SK-N-SH treated with all-trans-retinoic acid at 6 μM for 48 hours (cell line): ENCODE data around the gene NSUN4.

Experiments used
- ARNTL ChIP-seq: fragments of 450-650 bp; formaldehyde crosslinking; IDR thresholded peaks from 2 replicates; pipeline ENCODE4 v1.5.0; 2020; ENCODE audit warnings: low read depth, mild to moderate bottlenecking, moderate library complexity, borderline replicate concordance
- CSDC2 ChIP-seq: fragments of 250-450 bp; sonication (Bioruptor Pico); IDR thresholded peaks from 2 replicates; pipeline ENCODE4 v1.5.0; 2020; ENCODE audit warnings: mild to moderate bottlenecking, moderate library complexity

- TF ChIP-seq CSDC2 (CRISPR knock-in tag) (no peak), ARNTL (no peak)
These were observed 54.4 kb downstream of the NSUN4 start for GRCh38 chr1:46394872-46395465.
